ENCODE data around the gene CLCNKB. TPM values are rescaled to one million over a fixed set of nuclear protein-coding genes. Genes with fewer than 3 reads are reported as not detected.
"Not testable (repeated sequence)": the region's sequence is repeated elsewhere in the genome, so short reads cannot be mapped to it uniquely, and the experiment has no call there.

Gene CLCNKB
- total RNA-seq, 2 donors from 2014 or later, result 0.12 TPM; not detected in 1

- H3K9me3 ChIP-seq, result no peaks in the 10 kb centered on the region
- no peak overlapping the region for H3K9ac ChIP-seq (ENCODE audit: low read depth in 2 of 2, low read length in 2 of 2)
- H3K4me3 ChIP-seq, result no peak overlapping the region
- no peak for DNase-seq
- no peaks in the 10 kb centered on the region for H3K4me1 ChIP-seq
- no peaks in the 10 kb centered on the region for H3K36me3 ChIP-seq
- TF ChIP-seq CTCF (IDR thresholded peaks at IDR 0.05), result no peak
- H3K27me3 ChIP-seq, result no peaks in the 10 kb centered on the region
- intact Hi-C loops (cut with DNase I), result no loop called here
- H3K27ac ChIP-seq, result no peak overlapping the region
Observed at GRCh38 chr1:16031551-16031950, 12.0 kb upstream of the CLCNKB start.

GRCh38 chr1:16032388-16033102 is 11.0 kb upstream of the CLCNKB start:
- no peak overlapping the region for H3K27ac ChIP-seq
- DNase-seq, result peak; percentile 83
- TF ChIP-seq CTCF (IDR thresholded peaks at IDR 0.05), result peak; percentile 95
- no peak overlapping the region for H3K4me3 ChIP-seq
- H3K9me3 ChIP-seq, result no peaks in the 10 kb centered on the region
- no peak overlapping the region for H3K9ac ChIP-seq (ENCODE audit: low read depth in 2 of 2, low read length in 2 of 2)
- H3K36me3 ChIP-seq, result no peaks in the 10 kb centered on the region
- intact Hi-C loops (cut with DNase I), result loop anchor here (2.0 kb wide), 1 partner anchor 24 kb away; no protein-coding TSS in a partner anchor
- no peaks in the 10 kb centered on the region for H3K4me1 ChIP-seq
- H3K27me3 ChIP-seq, result no peaks in the 10 kb centered on the region

- not testable (repeated sequence) for H3K4me1 ChIP-seq; H3K27me3 ChIP-seq; H3K4me3 ChIP-seq; H3K9ac ChIP-seq (ENCODE audit: low read depth in 2 of 2, low read length in 2 of 2); H3K27ac ChIP-seq; H3K36me3 ChIP-seq; H3K9me3 ChIP-seq; DNase-seq
- intact Hi-C loops (cut with DNase I), result loop anchor here (2.0 kb wide), 1 partner anchor 24 kb away; no protein-coding TSS in a partner anchor
Observed at GRCh38 chr1:16033103-16033632, 10.4 kb upstream of the CLCNKB start.

GRCh38 chr1:16036461-16036860 is 7.1 kb upstream of the CLCNKB start:
- intact Hi-C loops (cut with DNase I); H3K27ac ChIP-seq; H3K9ac ChIP-seq (ENCODE audit: low read depth in 2 of 2, low read length in 2 of 2); H3K4me3 ChIP-seq; H3K9me3 ChIP-seq; H3K27me3 ChIP-seq; H3K4me1 ChIP-seq; DNase-seq; H3K36me3 ChIP-seq: not testable (repeated sequence)

- DNase-seq, result no peak
- no peaks in the 10 kb centered on the region for H3K4me1 ChIP-seq
- no peaks in the 10 kb centered on the region for H3K9me3 ChIP-seq
- no peaks in the 10 kb centered on the region for H3K36me3 ChIP-seq
- no peak overlapping the region for H3K4me3 ChIP-seq
- no peak overlapping the region for H3K9ac ChIP-seq (ENCODE audit: low read depth in 2 of 2, low read length in 2 of 2)
- no peak overlapping the region for H3K27ac ChIP-seq
- no peak for TF ChIP-seq CTCF (IDR thresholded peaks at IDR 0.05)
- intact Hi-C loops (cut with DNase I), result no loop called here
- H3K27me3 ChIP-seq, result no peaks in the 10 kb centered on the region
Observed at GRCh38 chr1:16038620-16038912, 5.0 kb upstream of the CLCNKB start.

GRCh38 chr1:16039871-16040270 is 3.7 kb upstream of the CLCNKB start:
- intact Hi-C loops (cut with DNase I); H3K9ac ChIP-seq (ENCODE audit: low read depth in 2 of 2, low read length in 2 of 2); H3K36me3 ChIP-seq; DNase-seq; H3K9me3 ChIP-seq; H3K27ac ChIP-seq; H3K4me1 ChIP-seq; H3K4me3 ChIP-seq; H3K27me3 ChIP-seq: not testable (repeated sequence)

GRCh38 chr1:16041200-16041599 is 2.4 kb upstream of the CLCNKB start:
- TF ChIP-seq CTCF (IDR thresholded peaks at IDR 0.05), result no peak

More at GRCh38 chr1:16041200-16041599, 2.4 kb upstream of the CLCNKB start:
- H3K4me1 ChIP-seq, result no peaks in the 10 kb centered on the region
- H3K9me3 ChIP-seq, result no peaks in the 10 kb centered on the region
- no peaks in the 10 kb centered on the region for H3K27me3 ChIP-seq
- no peaks in the 10 kb centered on the region for H3K36me3 ChIP-seq
- no peak overlapping the region for H3K27ac ChIP-seq
- DNase-seq, result no peak
- intact Hi-C loops (cut with DNase I), result no loop called here
- no peak overlapping the region for H3K4me3 ChIP-seq
- no peak overlapping the region for H3K9ac ChIP-seq (ENCODE audit: low read depth in 2 of 2, low read length in 2 of 2)
